ENCODE data around the gene IGSF21. TPM values are rescaled to one million over a fixed set of nuclear protein-coding genes. Genes with fewer than 3 reads are reported as not detected.

IGSF21 gene
- total RNA-seq, 4 donors from 2014 or later: 1.2 to 19.1 (median 1.9) TPM; not detected in 1

DNA sequence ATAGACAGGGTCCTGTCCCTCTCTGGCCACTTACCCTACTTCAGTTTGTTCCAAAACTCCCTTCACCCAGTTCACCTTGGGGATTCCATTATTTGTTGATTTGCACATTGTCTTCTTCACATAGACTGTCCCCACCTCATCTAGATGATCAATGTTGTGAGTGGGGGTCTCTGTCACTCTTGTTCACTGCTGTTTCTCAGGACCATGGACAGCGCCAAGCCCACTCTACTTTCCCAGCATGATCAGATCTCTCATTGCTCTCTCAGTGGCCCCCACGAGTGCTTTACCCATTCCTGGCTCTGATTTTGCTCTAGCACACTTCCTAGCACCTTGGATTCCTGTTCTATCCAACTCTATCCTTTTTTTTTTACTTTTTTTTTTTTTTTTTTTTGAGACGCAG is 45.4 kb upstream of the IGSF21 start:
- Histone ChIP-seq H3K4me3 (no peak overlapping the region), H3K9me3 (no peaks in the 10 kb centered on the region), H3K4me1 (no peaks in the 10 kb centered on the region), H3K27ac (no peak overlapping the region), H3K27me3 (no peaks in the 10 kb centered on the region), H3K36me3 (no peaks in the 10 kb centered on the region)
- TF ChIP-seq, protein P1, sequence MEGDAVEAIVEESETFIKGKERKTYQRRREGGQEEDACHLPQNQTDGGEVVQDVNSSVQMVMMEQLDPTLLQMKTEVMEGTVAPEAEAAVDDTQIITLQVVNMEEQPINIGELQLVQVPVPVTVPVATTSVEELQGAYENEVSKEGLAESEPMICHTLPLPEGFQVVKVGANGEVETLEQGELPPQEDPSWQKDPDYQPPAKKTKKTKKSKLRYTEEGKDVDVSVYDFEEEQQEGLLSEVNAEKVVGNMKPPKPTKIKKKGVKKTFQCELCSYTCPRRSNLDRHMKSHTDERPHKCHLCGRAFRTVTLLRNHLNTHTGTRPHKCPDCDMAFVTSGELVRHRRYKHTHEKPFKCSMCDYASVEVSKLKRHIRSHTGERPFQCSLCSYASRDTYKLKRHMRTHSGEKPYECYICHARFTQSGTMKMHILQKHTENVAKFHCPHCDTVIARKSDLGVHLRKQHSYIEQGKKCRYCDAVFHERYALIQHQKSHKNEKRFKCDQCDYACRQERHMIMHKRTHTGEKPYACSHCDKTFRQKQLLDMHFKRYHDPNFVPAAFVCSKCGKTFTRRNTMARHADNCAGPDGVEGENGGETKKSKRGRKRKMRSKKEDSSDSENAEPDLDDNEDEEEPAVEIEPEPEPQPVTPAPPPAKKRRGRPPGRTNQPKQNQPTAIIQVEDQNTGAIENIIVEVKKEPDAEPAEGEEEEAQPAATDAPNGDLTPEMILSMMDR (IDR thresholded peaks at IDR 0.05): no peak
- TF ChIP-seq POLR2A (IDR thresholded peaks at IDR 0.05): no peak
- no peak for DNase-seq
- intact Hi-C loops (cut with DNase I; ENCODE audit: low total_unique reads): no loop called here

DNA sequence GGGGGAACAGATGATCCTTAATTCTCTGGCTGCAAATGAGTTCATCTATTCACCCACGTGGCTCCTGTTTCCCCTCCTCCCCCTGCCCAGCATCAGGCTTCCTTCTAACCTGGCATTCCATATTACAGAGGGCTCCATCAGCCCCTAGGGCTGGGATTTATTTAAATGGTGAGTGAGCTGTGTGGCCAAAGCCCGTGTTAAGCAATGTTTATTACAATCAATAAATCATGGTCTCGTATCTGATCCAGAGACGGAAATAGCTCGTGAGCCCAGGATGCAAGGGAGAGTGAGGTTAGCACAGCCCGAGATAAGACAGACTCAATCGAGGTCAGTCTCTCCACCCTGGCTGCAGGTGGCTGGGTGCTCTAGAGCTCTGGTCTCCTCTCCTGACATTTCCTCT is 43.1 kb upstream of the IGSF21 start:
- intact Hi-C loops (cut with DNase I; ENCODE audit: low total_unique reads): no loop called here
- no peak for DNase-seq

DNA sequence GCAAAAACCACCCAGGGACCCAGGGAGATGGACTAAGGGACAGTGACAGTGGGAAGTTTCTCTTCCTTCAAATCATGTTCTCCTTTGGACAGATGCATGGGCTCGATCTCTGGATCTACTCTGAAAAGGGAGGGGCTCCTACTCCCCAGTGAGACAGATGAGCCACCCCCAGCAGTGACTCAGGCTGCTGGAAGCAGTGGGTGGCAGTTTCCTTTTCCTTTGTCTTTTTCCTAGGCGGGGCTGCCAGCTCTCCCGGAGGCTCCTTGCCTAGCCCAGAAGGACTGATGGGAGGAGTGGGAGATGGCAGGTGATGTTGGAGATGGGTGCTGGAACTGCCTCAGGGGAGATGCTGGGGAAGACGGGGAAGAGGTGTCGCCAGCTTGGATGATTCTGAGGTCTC is 41.0 kb upstream of the IGSF21 start:
- H3K27ac ChIP-seq: no peak overlapping the region
- no peak for TF ChIP-seq POLR2A (IDR thresholded peaks at IDR 0.05)
- intact Hi-C loops (cut with DNase I; ENCODE audit: low total_unique reads): no loop called here

More for the DNA sequence above, 43.1 kb upstream of the IGSF21 start:
- H3K9me3 ChIP-seq: no peaks in the 10 kb centered on the region
- H3K4me3 ChIP-seq: no peak overlapping the region
- TF ChIP-seq POLR2A (IDR thresholded peaks at IDR 0.05): no peak
- TF ChIP-seq, protein P1 (IDR thresholded peaks at IDR 0.05): no peak
- H3K27ac ChIP-seq: no peak overlapping the region
- no peaks in the 10 kb centered on the region for H3K27me3 ChIP-seq
- no peaks in the 10 kb centered on the region for H3K36me3 ChIP-seq
- H3K4me1 ChIP-seq: no peaks in the 10 kb centered on the region

DNA sequence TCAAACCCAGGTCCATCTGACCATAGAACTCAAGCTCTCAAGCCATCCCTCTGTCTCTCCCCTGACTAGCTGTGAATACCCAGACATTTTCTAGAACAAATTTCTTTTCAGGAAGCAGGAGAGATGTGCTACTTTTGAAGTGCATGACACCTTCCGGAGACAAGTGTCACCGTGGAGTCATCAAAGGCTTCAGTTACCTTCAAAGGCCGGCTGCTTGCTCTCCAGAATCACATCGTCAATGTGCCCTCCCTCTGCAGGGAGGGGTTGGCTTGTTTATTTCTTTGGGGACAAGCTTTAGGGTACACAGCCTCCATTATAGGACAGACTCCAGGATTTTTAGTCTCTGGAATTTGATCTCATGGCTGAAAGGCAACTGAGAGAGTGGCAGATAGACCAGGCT is 37.7 kb upstream of the IGSF21 start:
- no peak for DNase-seq
- Histone ChIP-seq H3K9me3 (no peaks in the 10 kb centered on the region), H3K27me3 (no peaks in the 10 kb centered on the region), H3K4me1 (no peaks in the 10 kb centered on the region), H3K27ac (no peak overlapping the region), H3K36me3 (no peaks in the 10 kb centered on the region), H3K4me3 (no peak overlapping the region)
- TF ChIP-seq, protein P1 (IDR thresholded peaks at IDR 0.05): no peak
- no peak for TF ChIP-seq POLR2A (IDR thresholded peaks at IDR 0.05)
- intact Hi-C loops (cut with DNase I; ENCODE audit: low total_unique reads): no loop called here

More for the DNA sequence above, 41.0 kb upstream of the IGSF21 start:
- DNase-seq: no peak
- Histone ChIP-seq H3K27me3 (no peaks in the 10 kb centered on the region), H3K4me3 (no peak overlapping the region), H3K9me3 (no peaks in the 10 kb centered on the region), H3K36me3 (no peaks in the 10 kb centered on the region), H3K4me1 (no peaks in the 10 kb centered on the region)

DNA sequence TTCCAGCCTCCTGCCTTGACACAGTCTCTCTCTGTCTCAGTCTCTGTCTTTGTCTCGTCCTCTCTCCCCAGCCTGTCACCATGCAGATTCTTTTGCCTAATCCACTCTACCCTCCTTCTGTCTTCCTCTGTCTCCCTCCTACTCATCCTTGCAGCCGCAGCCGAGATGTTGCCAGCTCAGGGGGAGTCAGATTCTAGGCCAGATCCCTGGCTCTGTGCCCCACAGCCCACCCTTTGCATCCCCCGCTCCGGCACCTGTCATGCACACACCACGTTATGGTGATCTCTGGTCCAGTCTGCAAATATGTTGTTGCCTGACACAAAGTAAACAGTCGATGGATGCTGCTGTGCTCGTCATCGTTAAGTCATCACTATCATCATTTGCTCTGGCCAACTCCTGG is 35.5 kb upstream of the IGSF21 start:
- TF ChIP-seq, protein P1 (IDR thresholded peaks at IDR 0.05): no peak
- TF ChIP-seq POLR2A (IDR thresholded peaks at IDR 0.05): no peak
- no peak for DNase-seq
- no peak overlapping the region for H3K4me3 ChIP-seq
- intact Hi-C loops (cut with DNase I; ENCODE audit: low total_unique reads): no loop called here
- H3K9me3 ChIP-seq: no peaks in the 10 kb centered on the region
- no peak overlapping the region for H3K27ac ChIP-seq
- H3K4me1 ChIP-seq: no peaks in the 10 kb centered on the region
- no peaks in the 10 kb centered on the region for H3K36me3 ChIP-seq
- no peaks in the 10 kb centered on the region for H3K27me3 ChIP-seq

DNA sequence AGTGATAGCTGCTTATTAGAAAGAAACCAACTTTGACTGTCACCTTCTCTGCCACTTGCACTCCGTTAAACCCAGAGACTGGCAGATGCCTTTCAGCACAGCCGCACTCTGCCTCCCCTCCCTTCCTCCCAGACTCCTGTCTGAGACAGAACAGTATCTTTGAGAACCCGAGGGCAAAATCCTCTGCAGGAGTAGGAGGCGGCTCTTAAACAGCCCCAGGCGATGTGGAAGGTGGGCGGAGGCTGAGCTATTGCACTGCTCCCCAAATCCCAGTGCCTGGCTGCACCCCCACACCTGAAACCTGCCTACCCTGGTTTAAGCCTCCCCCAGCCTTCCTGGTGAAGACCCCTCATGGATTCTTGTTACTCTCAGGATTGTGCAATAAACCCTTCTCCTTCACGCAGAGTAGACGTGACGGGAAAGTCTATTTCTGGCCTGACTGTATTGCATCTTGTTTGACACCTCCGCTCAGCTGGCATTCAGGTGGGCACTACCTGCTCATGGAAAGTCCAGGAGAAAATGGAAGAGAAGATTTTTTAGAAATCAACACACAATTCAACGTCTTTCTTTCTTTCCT is 34.4 kb upstream of the IGSF21 start:
- TF ChIP-seq, protein P1 (IDR thresholded peaks at IDR 0.05): no peak
- no peak for TF ChIP-seq POLR2A (IDR thresholded peaks at IDR 0.05)
- H3K4me1 ChIP-seq: no peaks in the 10 kb centered on the region
- H3K9me3 ChIP-seq: no peaks in the 10 kb centered on the region
- no peaks in the 10 kb centered on the region for H3K27me3 ChIP-seq
- H3K4me3 ChIP-seq: no peak overlapping the region
- H3K27ac ChIP-seq: no peak overlapping the region
- no peaks in the 10 kb centered on the region for H3K36me3 ChIP-seq
- DNase-seq: no peak
- intact Hi-C loops (cut with DNase I; ENCODE audit: low total_unique reads): no loop called here
